Esophagus (tissue), 2 donors: ENCODE data around the gene FTCDNL1. TPM values are rescaled to one million over a fixed set of nuclear protein-coding genes. Genes with fewer than 3 reads are reported as not detected.

Experiments used
- H3K27ac ChIP-seq, 2 donors: one replicate each; pipeline ENCODE4 v1.5.1; 2013; ENCODE audit warnings: low read depth in 2 of 2, mild to moderate bottlenecking in 2 of 2, inconsistent platforms in 1 of 2, low read length in 1 of 2, moderate library complexity in 1 of 2
- H3K27me3 ChIP-seq, 2 donors: one replicate each; pipeline ENCODE4 v1.6.1; 2013; ENCODE audit warnings: low read length in 2 of 2, control low read depth in 1 of 2, mild to moderate bottlenecking in 1 of 2; ENCODE audit not compliant: insufficient read depth in 2 of 2, control insufficient read depth in 1 of 2
- H3K36me3 ChIP-seq, 2 donors: one replicate each; pipeline ENCODE4 v1.6.1; 2013; ENCODE audit warnings: low read length in 1 of 2; ENCODE audit not compliant: control insufficient read depth in 2 of 2, insufficient read depth in 2 of 2
- H3K4me1 ChIP-seq, 2 donors: one replicate each; pipeline ENCODE4 v1.6.1; 2013; ENCODE audit warnings: low read length in 1 of 2; ENCODE audit not compliant: control insufficient read depth in 2 of 2, insufficient read depth in 2 of 2
- H3K4me3 ChIP-seq, 2 donors: one replicate each; pipeline ENCODE4 v1.5.1; 2013; ENCODE audit warnings: low read length in 2 of 2, mild to moderate bottlenecking in 2 of 2, low read depth in 1 of 2, moderate library complexity in 1 of 2
- H3K9me3 ChIP-seq, 2 donors: one replicate each; pipeline ENCODE4 v1.6.1; 2013; ENCODE audit warnings: mild to moderate bottlenecking in 2 of 2, low read depth in 1 of 2, low read length in 1 of 2, moderate library complexity in 1 of 2; ENCODE audit not compliant: control insufficient read depth in 2 of 2, insufficient read depth in 1 of 2
- WGBS, 2 donors: extraction: QIAGEN DNeasy Blood & Tissue Kit; methylation state at CpG; one replicate each; pipeline ENCODE4 v1.1.7; 2013; 5-methylcytosine and 5-hydroxymethylcytosine counted together
- polyA plus RNA-seq, 2 donors: library from polyadenylated mRNA; stranded (reverse); fragments of 200-250 nt; gene quantifications; one replicate each; pipeline ENCODE4 v1.2.3, GENCODE V29; 2013
- donor health status: healthy with polysubstance abuse.
- donor health status: Bipolar disorder and iron deficiency.

The FTCDNL1 gene
- polyA plus RNA-seq, 2 donors: 0.55 to 1.4 TPM

DNA sequence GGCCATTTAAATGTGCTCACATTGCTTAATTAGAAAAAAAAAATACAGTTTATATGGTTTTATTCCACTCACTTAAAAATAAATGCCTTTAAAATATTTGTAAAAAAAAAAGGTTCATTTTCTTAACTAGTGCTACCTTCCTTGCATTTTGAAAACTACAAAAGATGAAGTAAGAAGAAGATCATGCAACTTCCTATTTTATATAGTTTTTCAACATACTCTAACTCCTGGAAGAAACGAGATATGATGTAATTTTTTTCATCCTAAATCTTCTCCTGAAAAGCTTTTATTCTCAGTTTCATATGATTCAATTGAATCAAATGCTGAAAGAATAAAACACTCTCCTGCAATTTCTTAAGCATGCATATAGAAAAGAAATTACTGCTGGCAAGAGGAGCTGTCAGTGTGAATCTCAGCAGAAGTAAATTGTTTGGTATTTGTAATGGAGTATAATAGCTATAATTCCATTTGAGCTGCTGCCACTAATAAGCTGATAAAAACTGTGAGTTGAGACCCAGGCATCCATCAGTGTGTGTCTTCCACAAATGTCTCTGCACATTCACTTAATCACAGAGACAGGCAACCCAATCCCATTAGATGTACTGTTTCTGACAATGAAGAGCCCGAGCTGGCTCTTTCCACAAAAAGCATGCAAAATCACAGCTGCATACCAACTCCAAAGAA lies 3.7 kb downstream of the FTCDNL1 start:
- Histone ChIP-seq H3K27ac (no peak overlapping the region), H3K4me1 (no peaks in the 10 kb centered on the region), H3K9me3 (no peaks in the 10 kb centered on the region), H3K27me3 (no peaks in the 10 kb centered on the region), H3K36me3 (no peaks in the 10 kb centered on the region), H3K4me3 (no peak overlapping the region)
- 38 to 58% methylated on average over 2 of the region's 2 CpGs for WGBS, 2 donors

DNA sequence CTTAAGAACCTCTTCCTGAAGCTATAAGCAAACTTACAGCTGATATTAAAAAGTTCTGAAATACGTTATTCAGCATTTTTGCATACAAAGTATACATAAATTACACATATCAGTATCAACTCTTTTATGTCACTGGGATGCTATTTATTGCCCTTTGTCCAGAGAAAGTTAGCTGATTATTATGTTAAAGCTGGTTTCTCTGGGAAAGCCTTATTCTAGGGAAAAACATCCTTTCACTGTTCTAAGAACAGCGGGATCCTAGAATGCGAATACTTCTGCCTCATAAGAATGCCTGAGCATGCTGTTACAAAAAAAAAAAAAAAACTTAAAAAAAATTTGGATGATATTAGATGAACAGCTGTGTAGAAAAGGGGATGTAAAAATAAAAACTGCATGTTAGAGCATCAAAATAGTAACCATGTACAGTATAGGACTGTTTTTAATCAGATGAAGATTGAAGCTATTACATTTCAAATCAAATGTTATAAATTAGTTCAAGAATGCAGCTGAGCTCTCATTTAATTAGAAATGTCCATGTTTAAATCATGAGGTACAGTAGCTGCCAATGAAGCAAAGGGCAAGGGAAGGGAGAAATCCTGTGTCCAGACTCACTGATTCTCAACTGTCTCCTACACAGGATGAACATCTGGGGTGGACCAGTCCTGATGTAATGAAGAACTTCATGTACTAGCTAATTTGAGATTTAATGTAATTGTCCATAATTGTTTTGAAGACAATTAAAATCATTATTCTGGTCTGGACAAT lies 8.2 kb downstream of the FTCDNL1 start:
- no peaks in the 10 kb centered on the region for H3K27me3 ChIP-seq
- 85 to 92% methylated on average over 3 of the region's 3 CpGs for WGBS, 2 donors
- no peak overlapping the region for H3K4me3 ChIP-seq
- H3K9me3 ChIP-seq: no peaks in the 10 kb centered on the region
- no peaks in the 10 kb centered on the region for H3K36me3 ChIP-seq
- no peak overlapping the region for H3K27ac ChIP-seq
- no peaks in the 10 kb centered on the region for H3K4me1 ChIP-seq

DNA sequence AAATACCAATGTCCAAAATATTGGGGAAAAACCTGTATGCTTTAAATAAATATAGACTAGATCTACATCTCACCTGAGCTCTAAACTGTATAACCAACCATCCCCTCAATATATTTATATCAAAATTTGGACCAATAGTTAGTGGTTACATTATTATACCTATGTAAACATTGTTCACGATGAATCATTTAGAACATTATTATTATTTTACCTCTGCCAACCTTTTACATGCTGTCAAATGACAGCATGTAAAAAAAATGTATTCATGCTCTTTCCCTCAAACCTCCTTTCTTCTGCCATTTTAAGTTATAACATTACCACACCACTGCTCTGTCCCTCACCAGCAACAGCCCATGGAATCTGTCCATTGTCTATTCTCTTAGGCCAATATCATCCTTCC lies 9.6 kb downstream of the FTCDNL1 start:
- Histone ChIP-seq H3K9me3 (no peaks in the 10 kb centered on the region), H3K36me3 (no peaks in the 10 kb centered on the region), H3K27me3 (no peaks in the 10 kb centered on the region), H3K27ac (no peak overlapping the region), H3K4me1 (no peaks in the 10 kb centered on the region), H3K4me3 (no peak overlapping the region)
- 52 to 84% methylated on average over 1 of the region's 1 CpG for WGBS, 2 donors

DNA sequence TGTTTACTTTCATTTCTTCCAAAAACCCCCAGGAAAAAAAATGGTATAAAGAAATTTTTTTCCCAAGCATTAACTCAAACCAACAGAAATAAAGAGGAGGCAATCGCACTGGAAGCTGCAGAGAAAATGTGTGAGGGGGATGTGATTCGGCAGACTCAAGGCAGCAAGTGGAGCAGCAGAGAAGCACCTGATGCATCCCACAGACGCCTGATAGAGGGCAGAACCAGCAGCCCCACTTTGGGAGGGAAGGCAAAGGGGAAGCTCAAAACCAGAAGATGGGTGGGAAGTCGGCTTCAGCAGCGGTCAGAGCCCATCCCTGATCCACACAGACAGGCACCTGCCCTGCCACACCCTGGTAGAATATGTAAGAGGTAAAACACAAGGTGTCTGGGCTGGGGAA lies 12.6 kb downstream of the FTCDNL1 start:
- Histone ChIP-seq H3K4me3 (no peak overlapping the region), H3K4me1 (no peaks in the 10 kb centered on the region), H3K36me3 (no peaks in the 10 kb centered on the region), H3K27ac (no peak overlapping the region), H3K27me3 (no peaks in the 10 kb centered on the region), H3K9me3 (no peaks in the 10 kb centered on the region)
- WGBS, 2 donors: 73 to 75% methylated on average over 5 of the region's 5 CpGs

DNA sequence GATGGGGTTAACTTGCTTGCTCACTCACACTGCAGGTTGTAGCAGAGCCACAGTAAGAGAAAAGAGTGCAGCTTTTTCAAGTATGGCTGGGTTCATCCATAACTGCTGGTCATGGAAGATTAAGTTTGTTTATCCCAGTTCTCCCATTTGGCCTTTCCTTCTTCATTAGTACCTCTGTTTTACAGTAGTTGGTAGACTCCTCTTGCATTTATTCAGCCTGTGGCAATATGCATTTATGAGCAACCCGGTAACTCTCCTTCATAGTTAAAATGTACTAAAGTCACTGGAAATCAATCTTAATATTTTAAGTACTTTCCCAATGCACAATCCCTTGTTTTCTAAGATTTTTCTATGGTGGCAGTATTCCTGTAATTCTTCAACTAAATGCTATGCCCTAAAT lies 14.0 kb downstream of the FTCDNL1 start:
- WGBS, 2 donors: 86 to 96% methylated on average over 1 of the region's 1 CpG
- H3K9me3 ChIP-seq: no peaks in the 10 kb centered on the region
- no peaks in the 10 kb centered on the region for H3K4me1 ChIP-seq
- H3K4me3 ChIP-seq: no peak overlapping the region
- no peaks in the 10 kb centered on the region for H3K36me3 ChIP-seq
- H3K27ac ChIP-seq: no peak overlapping the region
- no peaks in the 10 kb centered on the region for H3K27me3 ChIP-seq

DNA sequence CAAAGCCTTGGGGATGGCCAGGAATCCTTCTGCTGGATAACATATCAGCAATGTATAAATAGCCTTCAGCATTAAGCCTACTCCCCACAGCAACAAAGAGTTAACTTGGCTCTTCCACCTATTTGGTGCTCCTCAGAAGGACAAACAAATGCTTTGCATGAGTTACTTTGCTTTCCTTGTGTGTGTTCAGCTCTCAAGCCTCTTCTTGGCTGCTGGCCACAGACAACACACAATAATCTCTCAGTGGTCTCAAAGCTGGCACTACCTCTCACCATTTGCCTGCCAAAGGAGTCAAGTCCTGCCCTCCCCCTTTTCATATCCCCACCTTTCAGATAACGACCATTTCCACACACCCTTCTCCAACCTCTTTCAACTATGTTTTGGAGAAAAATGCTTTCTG lies 17.5 kb downstream of the FTCDNL1 start:
- H3K27ac ChIP-seq: no peak overlapping the region
- no peaks in the 10 kb centered on the region for H3K9me3 ChIP-seq
- no peaks in the 10 kb centered on the region for H3K27me3 ChIP-seq
- no peaks in the 10 kb centered on the region for H3K36me3 ChIP-seq
- H3K4me3 ChIP-seq: no peak overlapping the region
- H3K4me1 ChIP-seq: no peaks in the 10 kb centered on the region
- 31 to 42% methylated on average over 1 of the region's 1 CpG for WGBS, 2 donors

DNA sequence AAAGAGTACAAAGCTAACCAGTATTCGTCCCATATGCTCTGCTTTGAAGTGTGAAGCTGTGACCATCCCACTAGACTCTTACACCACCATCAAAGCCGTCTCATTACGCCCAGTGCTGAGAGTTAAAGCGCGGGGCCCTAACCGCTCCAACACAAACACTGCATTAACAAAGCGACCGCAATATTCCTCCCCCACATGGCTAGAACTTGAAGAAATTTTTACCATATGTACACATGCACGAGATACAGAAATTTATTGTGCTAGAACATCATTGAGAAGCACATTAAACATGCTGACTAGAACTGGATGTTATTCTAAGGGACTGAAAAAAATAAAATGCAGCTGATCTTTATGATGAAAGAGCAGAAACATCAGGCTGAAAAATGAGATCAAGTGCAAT lies 20.5 kb downstream of the FTCDNL1 start:
- Histone ChIP-seq H3K27ac (no peak overlapping the region), H3K4me1 (no peaks in the 10 kb centered on the region), H3K9me3 (no peaks in the 10 kb centered on the region), H3K4me3 (no peak overlapping the region), H3K27me3 (no peaks in the 10 kb centered on the region), H3K36me3 (no peaks in the 10 kb centered on the region)
- 79 to 90% methylated on average over 9 of the region's 9 CpGs for WGBS, 2 donors

DNA sequence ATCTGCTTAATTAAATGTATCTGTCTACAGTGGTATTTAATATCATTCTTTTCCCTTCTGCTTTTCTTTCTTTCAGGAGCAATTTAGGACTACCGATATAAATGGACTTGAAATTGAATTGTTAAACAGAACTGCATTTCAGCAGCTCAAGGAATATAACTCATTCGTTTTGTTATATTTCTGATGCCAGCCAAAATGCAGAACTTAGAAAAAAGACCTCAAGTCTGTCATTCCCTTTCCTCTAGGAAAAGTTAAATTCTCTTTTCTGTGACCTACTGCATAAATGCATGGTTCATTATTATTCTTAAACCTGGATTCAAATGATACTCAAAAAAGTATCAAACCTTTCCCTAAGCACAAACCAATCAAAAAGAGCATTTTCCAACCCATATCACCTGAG lies 21.4 kb downstream of the FTCDNL1 start:
- H3K36me3 ChIP-seq: no peaks in the 10 kb centered on the region
- H3K4me3 ChIP-seq: no peak overlapping the region
- no peaks in the 10 kb centered on the region for H3K4me1 ChIP-seq
- H3K27me3 ChIP-seq: no peaks in the 10 kb centered on the region
- H3K9me3 ChIP-seq: no peaks in the 10 kb centered on the region
- no peak overlapping the region for H3K27ac ChIP-seq
- WGBS, 2 donors: 76 to 84% methylated on average over 2 of the region's 2 CpGs

DNA sequence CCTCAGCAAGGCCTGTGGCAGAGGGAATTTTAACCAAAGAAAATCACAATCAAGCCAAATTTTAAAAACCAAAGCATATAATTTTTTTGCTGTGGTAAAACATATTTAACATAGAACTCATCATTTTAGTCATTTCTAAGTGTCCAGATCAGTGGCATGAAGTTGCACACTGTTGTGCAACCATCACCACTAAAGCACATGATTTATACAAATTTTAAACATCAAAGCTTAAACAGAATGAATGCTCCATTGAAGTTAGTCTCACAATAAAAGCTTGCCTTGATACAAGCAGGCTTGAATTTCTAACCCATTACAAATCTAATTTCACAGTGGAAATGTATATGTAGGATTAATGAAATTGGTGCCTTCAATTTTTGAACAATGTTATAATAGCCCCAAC lies 31.2 kb downstream of the FTCDNL1 start:
- Histone ChIP-seq H3K27me3 (no peaks in the 10 kb centered on the region), H3K9me3 (no peaks in the 10 kb centered on the region), H3K27ac (no peak overlapping the region), H3K4me3 (no peak overlapping the region), H3K4me1 (no peaks in the 10 kb centered on the region), H3K36me3 (no peaks in the 10 kb centered on the region)

DNA sequence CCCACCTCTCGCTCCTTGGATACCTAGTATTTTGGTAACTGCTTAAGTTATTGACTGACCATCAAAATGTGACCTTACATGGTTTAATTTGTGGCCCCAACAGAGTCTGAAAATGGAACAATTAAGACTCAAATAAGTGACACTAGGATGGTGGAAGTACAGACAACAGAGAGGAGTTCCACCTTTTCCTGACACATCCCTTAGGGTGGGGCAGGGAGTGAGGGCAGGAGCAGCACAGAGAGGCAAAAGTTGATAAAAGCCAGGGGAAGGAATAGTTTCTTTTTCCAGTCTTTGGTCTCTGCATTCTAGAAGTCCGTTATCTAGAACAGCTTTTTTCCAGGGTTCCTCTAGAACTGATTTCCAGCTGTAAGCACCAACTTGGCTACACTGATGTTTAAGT lies 32.2 kb downstream of the FTCDNL1 start:
- no peaks in the 10 kb centered on the region for H3K4me1 ChIP-seq
- H3K27me3 ChIP-seq: no peaks in the 10 kb centered on the region
- no peaks in the 10 kb centered on the region for H3K36me3 ChIP-seq
- no peaks in the 10 kb centered on the region for H3K9me3 ChIP-seq
- H3K27ac ChIP-seq: peak overlapping the region in 1 of 2 donors; percentile 50
- no peak overlapping the region for H3K4me3 ChIP-seq
- WGBS, 2 donors: 87 to 89% methylated on average over 2 of the region's 2 CpGs
